ENCODE data around the gene CTDP1.

CTDP1 gene

DNA sequence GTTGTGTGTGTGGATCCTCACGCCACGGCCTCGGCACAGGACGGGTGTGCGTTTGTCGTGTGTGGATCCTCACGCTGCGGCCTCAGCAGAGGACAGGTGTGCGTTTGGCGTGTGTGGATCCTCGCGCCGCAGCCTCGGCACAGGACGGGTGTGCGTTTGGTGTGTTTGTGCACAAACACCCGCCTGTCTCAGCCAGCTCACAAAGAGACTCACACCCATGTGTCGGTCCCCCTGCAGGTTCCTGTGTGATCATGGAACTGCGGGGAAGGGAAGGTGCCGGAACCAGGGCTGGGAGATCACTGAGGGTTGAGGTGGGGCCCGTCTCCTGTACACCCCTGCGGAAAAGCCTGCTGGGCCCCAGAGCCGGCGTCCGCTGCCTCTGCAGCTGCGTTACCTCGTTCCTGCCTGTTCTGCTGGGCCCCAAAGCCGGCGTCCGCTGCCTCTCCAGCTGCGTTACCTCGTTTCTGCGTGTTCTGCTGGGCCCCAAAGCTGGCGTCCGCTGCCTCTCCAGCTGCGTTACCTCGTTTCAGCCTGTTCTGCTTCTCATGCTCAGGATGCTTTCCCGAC, 53.6 kb downstream of the CTDP1 start (continued):
- no peak for TF ChIP-seq REST (tag by site-specific recombination; IDR thresholded peaks at IDR 0.05)
- no peak for TF ChIP-seq SCRT1 (tag by site-specific recombination; IDR thresholded peaks at IDR 0.05; ENCODE audit: borderline replicate concordance)

DNA sequence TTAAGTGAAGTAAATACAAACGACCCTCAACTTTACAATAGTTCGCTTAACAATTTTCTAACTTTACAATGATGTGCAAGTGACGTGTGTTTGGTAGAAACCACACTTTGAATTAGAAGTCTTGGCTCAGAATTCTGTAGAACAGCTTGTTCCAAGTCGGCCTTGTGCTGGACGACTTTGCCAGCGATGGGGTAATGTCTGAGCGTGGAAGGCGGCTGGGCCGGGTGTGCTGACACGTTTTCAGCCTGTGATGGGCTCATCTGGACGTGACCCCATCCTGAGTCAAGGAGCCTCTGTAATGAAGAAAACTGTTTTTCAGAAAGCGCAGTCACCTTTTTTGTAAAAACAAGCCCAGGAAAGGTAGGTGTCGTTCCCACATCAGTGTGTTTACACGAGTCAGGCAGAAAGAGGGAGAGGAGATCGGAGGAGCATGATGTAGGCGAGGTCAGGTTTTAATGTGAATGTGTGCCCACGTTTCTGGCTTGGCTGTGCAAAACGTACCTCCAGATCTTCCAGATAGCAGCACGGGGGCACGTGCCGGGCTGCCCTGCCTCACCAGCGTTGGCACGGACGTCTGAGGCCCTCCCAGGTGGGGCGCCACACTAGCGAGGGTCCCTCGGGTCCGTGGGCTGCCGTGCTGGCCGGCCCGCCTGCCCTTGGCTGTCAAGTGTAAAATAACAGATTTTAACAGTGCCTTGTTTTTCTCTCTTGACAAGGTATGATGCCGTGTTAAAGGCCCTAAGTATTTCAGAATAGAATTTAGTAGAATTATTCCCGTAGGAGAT, 54.6 kb downstream of the CTDP1 start:
- H3K36me3 ChIP-seq (ENCODE audit: control insufficient read depth in 2 of 2, insufficient read depth in 1 of 2, low read length in 2 of 2) = peaks cover 6 to 81% of the 10 kb centered on the region in 2 experiments; a peak in 2 of 3 replicates
- H3K4me3 ChIP-seq (ENCODE audit: low read depth, low read length) = no peak overlapping the region
- no peaks in the 10 kb centered on the region for H3K4me1 ChIP-seq (ENCODE audit: control insufficient read depth, insufficient read depth, low read length)
- ChIA-PET CTCF (no interaction called here), POLR2A (no interaction called here)
- TF ChIP-seq ZNF404 (tag by site-specific recombination; IDR thresholded peaks at IDR 0.05) (no peak), ZNF561 (tag by site-specific recombination; IDR thresholded peaks at IDR 0.05; ENCODE audit: borderline replicate concordance) (no peak)
- no peaks in the 10 kb centered on the region; the same call in 1 of the 2 replicates for H3K9me3 ChIP-seq (ENCODE audit: control insufficient read depth, insufficient read depth, low read depth, low read length)
- H3K27ac ChIP-seq (ENCODE audit: extremely low read depth, low read depth, low read length) = no peak overlapping the region

DNA sequence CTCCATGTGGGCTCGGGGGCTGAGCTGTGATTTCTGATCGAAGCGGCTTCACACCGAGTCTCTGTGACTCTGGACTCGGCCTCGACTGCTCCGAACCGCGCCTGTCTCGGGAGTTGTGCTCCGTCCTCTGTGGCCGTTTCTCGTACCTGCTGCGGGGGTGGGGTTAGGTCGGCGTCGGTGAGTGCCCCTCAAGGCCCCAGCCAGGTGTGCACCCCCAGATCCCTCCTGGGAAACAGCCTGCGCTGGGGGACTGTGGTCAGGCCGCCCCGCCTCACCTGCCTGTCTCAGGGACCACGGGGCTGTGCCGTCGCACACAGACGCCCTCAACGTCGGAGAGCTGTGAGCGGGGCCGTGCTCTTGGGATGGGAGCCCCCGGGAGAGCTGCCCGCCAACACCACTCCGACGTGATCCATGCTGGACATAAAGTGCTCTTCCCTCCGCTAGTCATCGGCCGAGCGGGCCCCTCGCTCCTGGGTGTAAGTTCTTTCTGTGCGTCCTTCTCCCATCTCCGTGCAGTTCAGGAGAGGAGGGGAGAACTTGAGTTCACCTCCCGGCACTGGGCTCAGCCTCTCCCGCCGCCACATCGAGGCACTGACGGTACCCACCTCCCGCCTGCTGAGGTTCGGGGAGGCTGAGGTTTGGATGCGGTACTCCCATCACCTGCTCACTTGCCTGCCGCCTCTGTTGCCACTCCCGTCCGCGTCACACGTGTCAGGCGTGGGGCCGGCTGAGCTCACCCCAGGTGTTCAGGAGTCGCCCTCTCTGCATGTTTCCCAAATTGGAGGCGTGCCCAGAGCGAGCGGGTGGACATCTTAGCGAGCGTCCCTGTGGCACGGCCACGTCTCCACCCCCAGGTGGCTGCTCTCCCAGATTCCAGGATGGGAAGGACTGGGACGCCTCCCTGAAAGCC, 55.7 kb downstream of the CTDP1 start:
- Histone ChIP-seq H3K36me3 (ENCODE audit: control insufficient read depth in 2 of 2, insufficient read depth in 1 of 2, low read length in 2 of 2) (peaks cover 3 to 70% of the 10 kb centered on the region in 2 experiments; a peak in 2 of 3 replicates), H3K4me3 (ENCODE audit: low read depth, low read length) (no peak overlapping the region)

More for the DNA sequence above, 55.7 kb downstream of the CTDP1 start:
- Histone ChIP-seq H3K4me1 (ENCODE audit: control insufficient read depth, insufficient read depth, low read length) (no peaks in the 10 kb centered on the region), H3K9me3 (ENCODE audit: control insufficient read depth, insufficient read depth, low read depth, low read length) (no peaks in the 10 kb centered on the region; the same call in 1 of the 2 replicates), H3K27ac (ENCODE audit: extremely low read depth, low read depth, low read length) (no peak overlapping the region)
- ChIA-PET CTCF (no interaction called here), POLR2A (no interaction called here)
- TF ChIP-seq ZNF404 (tag by site-specific recombination; IDR thresholded peaks at IDR 0.05) (no peak), ZNF707 (tag by site-specific recombination; IDR thresholded peaks at IDR 0.05) (no peak), ZNF223 (tag by site-specific recombination; IDR thresholded peaks at IDR 0.05) (no peak), HOXA7 (CRISPR knock-in tag; IDR thresholded peaks at IDR 0.05; ENCODE audit: borderline replicate concordance) (no peak), ZNF488 (tag by site-specific recombination; IDR thresholded peaks at IDR 0.05) (no peak), ZFP41 (tag by site-specific recombination; IDR thresholded peaks at IDR 0.05; ENCODE audit: borderline replicate concordance) (no peak), ZFHX2 (tag by site-specific recombination; conservative IDR thresholded peaks at IDR 0.05) (no peak), YY2 (tag by site-specific recombination; IDR thresholded peaks at IDR 0.05) (no peak), ZBTB8A (tag by site-specific recombination; IDR thresholded peaks at IDR 0.05) (no peak), ZNF416 (tag by site-specific recombination; IDR thresholded peaks at IDR 0.05) (no peak), ZNF658 (tag by site-specific recombination; IDR thresholded peaks at IDR 0.05) (no peak), TRIM28 (IDR thresholded peaks at IDR 0.05; ENCODE audit: borderline replicate concordance, low read length) (no peak), ATF2 (tag by site-specific recombination; IDR thresholded peaks at IDR 0.05; ENCODE audit: low read depth) (no peak)
- TF ChIP-seq, protein P1, sequence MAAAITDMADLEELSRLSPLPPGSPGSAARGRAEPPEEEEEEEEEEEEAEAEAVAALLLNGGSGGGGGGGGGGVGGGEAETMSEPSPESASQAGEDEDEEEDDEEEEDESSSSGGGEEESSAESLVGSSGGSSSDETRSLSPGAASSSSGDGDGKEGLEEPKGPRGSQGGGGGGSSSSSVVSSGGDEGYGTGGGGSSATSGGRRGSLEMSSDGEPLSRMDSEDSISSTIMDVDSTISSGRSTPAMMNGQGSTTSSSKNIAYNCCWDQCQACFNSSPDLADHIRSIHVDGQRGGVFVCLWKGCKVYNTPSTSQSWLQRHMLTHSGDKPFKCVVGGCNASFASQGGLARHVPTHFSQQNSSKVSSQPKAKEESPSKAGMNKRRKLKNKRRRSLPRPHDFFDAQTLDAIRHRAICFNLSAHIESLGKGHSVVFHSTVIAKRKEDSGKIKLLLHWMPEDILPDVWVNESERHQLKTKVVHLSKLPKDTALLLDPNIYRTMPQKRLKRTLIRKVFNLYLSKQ (tag by site-specific recombination; IDR thresholded peaks at IDR 0.05; ENCODE audit: borderline replicate concordance) = no peak
- TF ChIP-seq, protein P2, sequence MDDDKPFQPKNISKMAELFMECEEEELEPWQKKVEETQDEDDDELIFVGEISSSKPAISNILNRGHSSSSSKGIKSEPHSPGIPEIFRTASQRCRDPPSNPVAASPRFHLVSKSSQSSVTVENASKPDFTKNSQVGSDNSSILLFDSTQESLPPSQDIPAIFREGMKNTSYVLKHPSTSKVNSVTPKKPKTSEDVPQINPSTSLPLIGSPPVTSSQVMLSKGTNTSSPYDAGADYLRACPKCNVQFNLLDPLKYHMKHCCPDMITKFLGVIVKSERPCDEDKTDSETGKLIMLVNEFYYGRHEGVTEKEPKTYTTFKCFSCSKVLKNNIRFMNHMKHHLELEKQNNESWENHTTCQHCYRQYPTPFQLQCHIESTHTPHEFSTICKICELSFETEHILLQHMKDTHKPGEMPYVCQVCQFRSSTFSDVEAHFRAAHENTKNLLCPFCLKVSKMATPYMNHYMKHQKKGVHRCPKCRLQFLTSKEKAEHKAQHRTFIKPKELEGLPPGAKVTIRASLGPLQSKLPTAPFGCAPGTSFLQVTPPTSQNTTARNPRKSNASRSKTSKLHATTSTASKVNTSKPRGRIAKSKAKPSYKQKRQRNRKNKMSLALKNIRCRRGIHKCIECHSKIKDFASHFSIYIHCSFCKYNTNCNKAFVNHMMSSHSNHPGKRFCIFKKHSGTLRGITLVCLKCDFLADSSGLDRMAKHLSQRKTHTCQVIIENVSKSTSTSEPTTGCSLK (tag by site-specific recombination; IDR thresholded peaks at IDR 0.05) = no peak

All from HEK293 (cell line).